Measurements from ENCODE around the gene PRELP.

Gene PRELP

DNA sequence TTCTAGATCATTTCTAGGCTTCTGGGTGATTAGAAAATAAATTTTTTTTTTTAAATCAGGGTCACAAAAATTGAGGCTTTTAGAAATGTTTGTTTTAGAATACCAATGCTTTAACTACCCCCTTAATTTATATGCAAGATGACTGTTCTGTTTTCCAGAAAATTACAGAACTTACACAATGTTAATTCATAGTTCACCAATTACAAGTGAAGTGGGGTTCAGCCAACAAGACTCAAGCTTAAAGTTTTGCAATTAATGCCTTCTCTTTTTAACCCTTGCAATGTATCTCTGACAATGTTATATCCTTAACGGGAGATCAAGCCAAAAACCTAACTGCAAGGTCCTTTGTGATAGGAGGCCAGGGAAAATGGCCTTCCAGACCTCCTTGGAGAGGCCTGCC is 5.6 kb downstream of the PRELP start:
- TF ChIP-seq, protein P1, sequence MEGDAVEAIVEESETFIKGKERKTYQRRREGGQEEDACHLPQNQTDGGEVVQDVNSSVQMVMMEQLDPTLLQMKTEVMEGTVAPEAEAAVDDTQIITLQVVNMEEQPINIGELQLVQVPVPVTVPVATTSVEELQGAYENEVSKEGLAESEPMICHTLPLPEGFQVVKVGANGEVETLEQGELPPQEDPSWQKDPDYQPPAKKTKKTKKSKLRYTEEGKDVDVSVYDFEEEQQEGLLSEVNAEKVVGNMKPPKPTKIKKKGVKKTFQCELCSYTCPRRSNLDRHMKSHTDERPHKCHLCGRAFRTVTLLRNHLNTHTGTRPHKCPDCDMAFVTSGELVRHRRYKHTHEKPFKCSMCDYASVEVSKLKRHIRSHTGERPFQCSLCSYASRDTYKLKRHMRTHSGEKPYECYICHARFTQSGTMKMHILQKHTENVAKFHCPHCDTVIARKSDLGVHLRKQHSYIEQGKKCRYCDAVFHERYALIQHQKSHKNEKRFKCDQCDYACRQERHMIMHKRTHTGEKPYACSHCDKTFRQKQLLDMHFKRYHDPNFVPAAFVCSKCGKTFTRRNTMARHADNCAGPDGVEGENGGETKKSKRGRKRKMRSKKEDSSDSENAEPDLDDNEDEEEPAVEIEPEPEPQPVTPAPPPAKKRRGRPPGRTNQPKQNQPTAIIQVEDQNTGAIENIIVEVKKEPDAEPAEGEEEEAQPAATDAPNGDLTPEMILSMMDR (IDR thresholded peaks at IDR 0.05; ENCODE audit: borderline replicate concordance, insufficient read depth, low read depth, low read length): no peak
- H3K4me3 ChIP-seq (ENCODE audit: low read depth, low read length): no peak overlapping the region

DNA sequence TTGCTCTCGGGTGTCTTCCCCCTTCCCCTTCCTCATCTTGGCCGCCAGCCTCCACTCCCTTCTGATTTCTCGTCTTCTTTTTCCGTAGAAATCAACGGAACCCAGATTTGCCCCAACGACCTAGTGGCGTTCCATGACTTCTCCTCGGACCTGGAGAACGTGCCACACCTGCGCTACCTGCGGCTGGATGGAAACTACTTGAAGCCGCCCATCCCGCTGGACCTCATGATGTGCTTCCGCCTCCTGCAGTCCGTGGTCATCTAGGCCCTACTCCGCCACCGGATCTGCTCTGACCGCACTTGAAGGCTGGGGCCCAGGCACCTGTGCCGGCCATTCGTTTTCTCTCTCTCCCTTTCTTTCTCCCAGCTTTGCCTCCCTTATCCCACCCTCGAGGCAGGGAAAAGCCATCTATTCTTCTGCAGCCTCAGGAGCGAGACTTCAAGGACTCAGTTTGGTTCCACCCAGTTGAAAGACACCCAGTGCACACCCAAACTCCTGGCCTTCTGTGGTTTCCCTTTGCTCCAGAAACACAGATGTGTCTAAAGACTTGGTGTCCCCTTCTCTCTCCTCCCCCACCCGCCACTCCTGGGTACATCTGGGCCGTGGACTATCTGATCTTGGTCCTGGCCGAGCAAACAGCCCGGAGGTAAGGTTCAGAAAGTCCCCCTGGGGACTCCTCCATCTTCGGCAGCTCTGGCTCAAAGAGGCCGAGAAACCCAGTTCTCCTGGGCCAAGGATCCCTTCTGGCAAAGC is 11.2 kb downstream of the PRELP start:
- no peak overlapping the region for H3K4me3 ChIP-seq (ENCODE audit: low read depth, low read length)
- TF ChIP-seq, protein P1 (IDR thresholded peaks at IDR 0.05; ENCODE audit: borderline replicate concordance, insufficient read depth, low read depth, low read length): no peak

DNA sequence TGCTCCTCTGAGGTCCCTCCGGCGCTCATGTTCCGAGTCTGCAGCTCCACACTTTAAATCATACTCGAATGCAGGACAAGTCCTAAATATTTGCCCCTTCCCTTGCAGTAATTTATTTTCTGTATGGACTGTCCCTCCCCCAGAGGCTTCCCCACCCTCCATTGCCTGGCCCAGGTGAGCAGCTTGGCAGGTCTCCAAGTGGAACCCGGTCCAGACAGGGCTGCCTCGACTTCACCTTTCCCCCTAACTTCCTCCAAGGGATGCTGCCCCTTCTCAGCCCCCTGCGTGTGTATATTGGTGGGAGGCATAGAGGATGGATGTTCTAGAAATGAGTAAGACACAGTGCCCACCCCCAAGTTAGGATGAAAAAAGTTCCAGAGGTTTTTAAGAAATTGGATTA is 12.9 kb downstream of the PRELP start:
- no peak overlapping the region for H3K4me3 ChIP-seq (ENCODE audit: low read depth, low read length)
- TF ChIP-seq, protein P1 (IDR thresholded peaks at IDR 0.05; ENCODE audit: borderline replicate concordance, insufficient read depth, low read depth, low read length): no peak

DNA sequence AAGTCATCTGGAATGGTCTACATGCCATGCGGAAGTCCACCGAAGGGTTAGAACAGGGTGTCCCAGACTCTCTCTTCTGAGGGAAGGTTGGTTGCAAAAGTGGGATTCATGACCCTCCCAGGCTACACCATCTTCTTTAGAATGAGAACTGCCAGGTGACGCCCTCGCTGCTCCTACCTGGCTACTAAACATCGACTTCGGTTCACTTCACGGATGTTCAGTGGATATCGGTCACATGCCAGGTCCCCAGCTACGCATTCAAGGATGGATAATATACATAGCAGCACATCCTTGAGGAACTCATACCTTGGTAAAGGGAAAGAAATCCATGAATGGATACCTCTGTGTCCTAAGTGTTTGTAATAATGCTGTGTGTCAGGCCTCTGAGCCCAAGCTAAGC is 15.0 kb downstream of the PRELP start:
- no peak overlapping the region for H3K4me3 ChIP-seq (ENCODE audit: low read depth, low read length)
- TF ChIP-seq, protein P1 (IDR thresholded peaks at IDR 0.05; ENCODE audit: borderline replicate concordance, insufficient read depth, low read depth, low read length): no peak

DNA sequence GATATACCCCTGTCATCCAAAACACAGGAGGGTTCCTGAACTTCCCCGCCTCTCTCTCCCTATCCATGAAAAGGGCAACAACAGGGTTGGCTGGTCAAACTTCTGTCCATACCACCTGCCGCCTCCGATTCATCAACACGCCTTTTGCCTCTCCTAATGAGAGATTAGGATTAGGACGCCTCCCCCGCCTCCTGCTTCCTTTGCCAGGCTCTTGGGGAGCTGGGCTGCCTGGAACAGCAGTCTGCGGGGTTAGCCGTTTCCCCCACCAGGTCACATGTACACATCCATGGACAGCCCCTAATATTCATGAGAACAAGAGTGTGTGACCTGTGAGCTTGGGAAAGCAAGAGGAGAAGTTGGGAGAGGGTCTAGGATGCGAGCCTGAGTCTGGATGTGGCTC is 16.1 kb downstream of the PRELP start:
- TF ChIP-seq, protein P1 (IDR thresholded peaks at IDR 0.05; ENCODE audit: borderline replicate concordance, insufficient read depth, low read depth, low read length): no peak
- no peak overlapping the region for H3K4me3 ChIP-seq (ENCODE audit: low read depth, low read length)

DNA sequence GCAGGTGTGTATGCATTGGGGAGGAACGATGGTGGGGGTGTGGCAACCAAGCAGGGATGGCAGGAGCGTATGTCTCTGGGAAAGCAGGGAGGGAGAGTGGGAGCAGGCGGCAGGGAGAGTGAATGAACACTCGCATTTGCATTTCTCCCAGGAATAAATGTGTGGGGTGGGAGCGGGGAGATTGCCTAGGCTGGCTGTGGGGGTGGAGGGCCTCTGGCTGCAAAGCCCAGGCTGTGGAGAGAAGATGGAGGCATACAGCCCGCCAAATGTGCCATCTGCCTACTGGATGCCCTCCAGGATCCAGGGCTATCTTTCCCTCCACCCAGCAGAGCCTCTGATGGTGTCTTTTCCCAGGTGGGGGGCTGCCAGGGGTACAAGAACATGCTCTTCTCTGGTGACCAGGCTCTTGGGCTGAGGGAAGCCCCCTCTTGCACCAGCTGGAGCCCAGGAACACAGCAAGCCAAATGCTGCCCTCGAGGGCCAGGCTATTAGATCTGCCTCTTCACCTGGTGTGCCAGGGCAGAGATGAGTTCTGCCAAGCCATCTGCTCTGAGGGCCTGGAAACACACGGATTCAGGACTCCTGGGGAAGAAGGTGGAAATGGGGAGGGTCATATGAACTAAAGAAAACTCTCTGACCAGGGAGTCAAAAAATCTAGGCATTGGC is 16.6 kb downstream of the PRELP start:
- TF ChIP-seq, protein P1 (IDR thresholded peaks at IDR 0.05; ENCODE audit: borderline replicate concordance, insufficient read depth, low read depth, low read length): no peak
- no peak overlapping the region for H3K4me3 ChIP-seq (ENCODE audit: low read depth, low read length)

DNA sequence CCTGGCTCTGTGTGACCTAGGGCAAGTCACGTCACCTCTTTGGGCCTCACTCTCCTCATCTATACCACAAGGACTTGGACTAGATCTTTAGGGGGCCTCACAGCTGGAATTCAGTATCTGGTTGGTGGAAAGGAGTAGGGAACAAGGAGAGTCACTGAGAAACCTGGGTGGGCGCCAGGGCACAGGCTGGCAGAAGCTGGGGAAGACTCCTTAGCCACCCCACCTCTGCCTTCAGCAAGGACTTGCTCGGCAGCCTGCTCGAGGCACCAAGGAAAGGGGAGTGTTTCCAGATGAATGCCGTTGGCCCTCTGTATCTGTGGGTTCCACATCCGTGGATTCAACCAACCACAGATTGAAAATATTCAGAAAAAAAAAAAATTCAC is 17.1 kb downstream of the PRELP start:
- H3K4me3 ChIP-seq (ENCODE audit: low read depth, low read length): no peak overlapping the region
- TF ChIP-seq, protein P1 (IDR thresholded peaks at IDR 0.05; ENCODE audit: borderline replicate concordance, insufficient read depth, low read depth, low read length): no peak
